MV-4-11 (cell line): ENCODE measurements around the gene SLC35E4.

ENCODE experiments used
- DNase-seq: peaks from one replicate; lab custom pipeline; 2025; lab: John Stamatoyannopoulos, UW

SLC35E4 gene

DNA sequence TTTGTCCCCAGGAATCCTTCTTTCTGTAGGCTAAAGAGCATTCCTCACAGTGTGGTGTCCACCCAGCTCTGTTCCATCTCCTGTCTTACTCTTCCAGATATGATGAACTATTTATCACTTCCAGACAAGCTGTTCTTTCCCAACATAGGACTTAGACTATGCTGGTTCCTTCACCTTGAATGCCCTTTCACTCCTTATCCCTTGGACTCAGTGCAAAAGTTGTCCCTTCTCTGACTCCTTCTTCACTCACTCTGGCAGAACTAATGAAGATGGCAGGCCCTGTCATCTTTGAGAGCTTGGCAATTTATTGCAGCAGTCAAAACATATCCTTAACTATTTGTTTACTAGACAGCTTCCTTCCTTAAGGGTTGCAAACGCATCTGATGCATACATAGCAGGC lies 55.6 kb downstream of the SLC35E4 start:
- DNase-seq = no peak

DNA sequence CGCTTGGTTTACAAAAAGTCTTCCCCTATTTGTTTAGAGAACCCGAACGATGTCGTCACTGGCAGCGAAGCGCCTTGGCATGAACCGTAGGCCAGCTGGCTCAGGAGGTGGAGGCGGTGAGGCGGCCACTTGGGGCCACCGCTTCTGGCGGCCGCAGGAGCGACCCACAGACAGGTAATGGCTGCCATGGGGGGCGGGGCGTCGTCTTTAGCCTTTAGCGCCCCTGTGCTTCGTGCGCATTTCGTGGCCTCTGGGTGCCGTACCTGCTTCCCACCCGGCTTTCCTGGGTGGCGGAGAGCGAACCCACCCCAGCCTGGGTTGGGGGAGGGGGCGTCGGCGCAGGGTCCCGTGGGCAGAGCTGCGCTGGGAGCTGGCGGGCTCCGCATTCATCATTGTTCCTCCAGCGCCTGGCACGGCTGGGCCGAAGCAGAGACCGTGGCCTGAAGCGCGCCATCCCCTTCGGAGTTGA lies 58.6 kb downstream of the SLC35E4 start:
- no peak for DNase-seq

DNA sequence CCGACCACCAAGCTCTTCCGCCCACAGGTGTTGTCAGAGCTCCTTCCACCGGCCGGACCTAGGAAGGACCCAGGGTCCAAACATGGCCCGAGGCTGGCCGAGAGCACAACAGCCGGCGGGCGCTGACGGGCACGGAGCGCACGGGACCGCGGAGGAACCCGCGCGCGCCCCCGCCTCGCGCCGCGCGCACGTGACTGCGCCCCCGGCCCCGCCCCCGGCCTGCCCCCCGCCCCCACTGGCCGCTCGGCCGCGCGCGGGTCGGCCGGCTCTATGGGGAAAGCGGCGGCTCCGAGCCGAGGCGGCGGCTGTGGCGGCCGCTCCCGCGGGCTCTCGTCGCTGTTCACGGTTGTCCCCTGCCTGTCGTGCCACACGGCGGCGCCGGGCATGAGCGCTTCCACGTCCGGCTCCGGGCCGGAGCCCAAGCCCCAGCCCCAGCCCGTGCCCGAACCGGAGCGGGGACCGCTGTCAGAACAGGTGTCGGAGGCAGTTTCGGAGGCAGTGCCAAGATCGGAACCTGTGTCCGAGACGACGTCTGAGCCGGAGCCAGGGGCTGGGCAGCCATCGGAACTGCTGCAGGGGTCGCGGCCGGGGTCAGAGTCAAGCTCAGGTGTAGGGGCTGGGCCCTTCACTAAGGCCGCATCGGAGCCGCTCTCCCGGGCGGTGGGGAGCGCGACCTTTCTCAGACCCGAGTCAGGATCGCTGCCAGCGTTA lies 59.2 kb downstream of the SLC35E4 start, which contains the start of gene OSBP2:
TSS of gene OSBP2 (plus strand) at position 235 of the 711 bp plus-strand sequence. CDS start at position 271, 36 bp downstream.
- no peak for DNase-seq

DNA sequence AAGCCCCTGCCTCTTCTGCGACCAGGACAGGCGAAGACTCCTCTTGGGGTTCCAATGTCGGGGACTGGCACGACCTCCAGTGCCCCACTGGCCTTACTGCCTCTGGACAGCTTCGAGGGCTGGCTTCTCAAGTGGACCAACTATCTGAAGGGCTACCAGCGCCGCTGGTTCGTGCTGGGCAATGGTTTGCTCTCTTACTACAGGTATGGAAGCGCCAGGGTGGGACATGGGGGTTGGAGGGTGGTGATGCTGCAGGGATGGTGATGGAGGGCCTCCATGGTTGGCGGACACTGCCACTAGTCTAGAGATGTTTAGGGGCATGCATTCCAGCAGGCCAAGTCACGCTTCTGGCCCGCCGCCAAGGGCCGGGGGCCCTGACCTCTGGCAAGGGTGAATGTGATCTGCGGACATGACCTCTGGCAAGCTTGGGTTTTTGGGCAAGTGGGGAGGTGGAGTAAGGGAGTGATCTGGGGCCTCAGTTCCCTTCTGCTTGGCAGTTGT lies 59.8 kb downstream of the SLC35E4 start:
- DNase-seq = no peak

DNA sequence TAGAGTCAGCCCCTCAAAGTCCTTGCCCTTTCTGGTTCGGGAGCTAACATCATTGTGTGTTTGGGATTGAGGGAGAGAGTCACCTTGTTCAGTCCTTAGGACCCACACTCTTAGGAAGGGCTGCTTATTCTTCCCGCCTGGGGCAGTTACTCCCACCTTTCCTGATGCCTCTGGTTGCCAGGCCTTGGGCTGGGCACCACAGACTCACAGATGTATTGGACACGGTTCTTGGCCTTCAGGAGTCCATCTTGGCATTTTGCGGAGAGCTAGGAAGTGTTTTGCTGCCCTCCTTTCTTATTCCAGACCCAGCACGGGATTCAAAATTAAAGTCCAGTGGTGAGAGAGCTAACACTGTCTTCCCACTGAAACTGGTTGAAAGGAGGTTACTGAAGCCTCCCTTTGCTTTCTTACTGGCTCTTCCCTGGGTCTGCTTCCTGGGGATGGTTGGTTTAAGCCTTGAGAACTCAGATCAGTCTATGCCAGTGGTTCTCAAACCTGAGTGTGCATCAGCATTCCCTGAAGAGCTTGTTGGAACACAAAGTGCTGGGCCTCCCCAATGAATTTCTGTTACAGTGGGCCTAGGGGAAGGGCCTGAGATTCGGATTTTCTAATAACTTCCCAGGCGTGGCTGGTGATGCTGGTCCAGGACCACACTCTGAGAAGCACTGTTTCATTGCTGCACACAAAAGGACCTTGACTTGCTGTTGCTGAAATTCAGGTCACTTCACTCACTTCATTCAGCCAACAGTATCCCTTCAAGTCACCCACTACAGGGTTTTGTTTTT lies 60.5 kb downstream of the SLC35E4 start:
- no peak for DNase-seq
